Neural cell (in vitro differentiated cells): ENCODE data around the gene ZSWIM6. TPM values are rescaled to one million over a fixed set of nuclear protein-coding genes. Genes with fewer than 3 reads are reported as not detected.

Source experiments
- H2AFZ ChIP-seq: fragments of 200-600, 300-800 bp; sonication (generic), shearing (Covaris generic); 2 replicates; pipeline ENCODE4 v1.6.0; 2014; ENCODE audit warnings: low read depth, mild to moderate bottlenecking, antibody characterized with exemption, low read length, moderate library complexity
- H3F3A ChIP-seq: fragments of 200-600 bp; shearing (Covaris generic); 2 replicates; pipeline ENCODE4 v1.6.1; 2016; ENCODE audit warnings: mild to moderate bottlenecking, moderate library complexity, mixed read lengths, antibody characterized with exemption, low read length; ENCODE audit not compliant: insufficient read depth, poor library complexity, severe bottlenecking
- H3K27ac ChIP-seq: fragments of 200-600, 300-800 bp; sonication (generic), shearing (Covaris generic); 2 replicates; pipeline ENCODE4 v1.5.1; 2014; ENCODE audit warnings: mild to moderate bottlenecking, low read length, moderate library complexity
- H3K27me3 ChIP-seq: fragments of 300-800, 200-600 bp; sonication (generic), shearing (Covaris generic); 2 replicates; pipeline ENCODE4 v1.6.0; 2014; ENCODE audit warnings: mild to moderate bottlenecking, low read depth, low read length, moderate library complexity; ENCODE audit not compliant: insufficient read depth
- H3K36me3 ChIP-seq: fragments of 300-800, 200-600 bp; sonication (generic), shearing (Covaris generic); 2 replicates; pipeline ENCODE4 v1.5.1; 2014; ENCODE audit warnings: mild to moderate bottlenecking, antibody characterized with exemption, low read length, moderate library complexity; ENCODE audit not compliant: insufficient read depth
- H3K4me2 ChIP-seq: fragments of 300-800, 200-600 bp; sonication (generic), shearing (Covaris generic); 2 replicates; pipeline ENCODE4 v1.6.0; 2014; ENCODE audit warnings: mild to moderate bottlenecking, low read length
- H3K4me3 ChIP-seq: fragments of 300-800, 200-600 bp; sonication (generic), shearing (Covaris generic); 2 replicates; pipeline ENCODE4 v1.5.1; 2014; ENCODE audit warnings: mild to moderate bottlenecking, low read length, moderate library complexity
- H3K79me2 ChIP-seq: fragments of 200-600 bp; shearing (Covaris generic); replicated peaks from 2 replicates; pipeline ENCODE4 v1.6.0; 2014; ENCODE audit warnings: mild to moderate bottlenecking, low read length, moderate library complexity; ENCODE audit not compliant: insufficient read depth
- H3K9ac ChIP-seq: fragments of 300-800, 200-600 bp; sonication (generic), shearing (Covaris generic); 2 replicates; pipeline ENCODE4 v1.6.1; 2016; ENCODE audit warnings: mild to moderate bottlenecking, low read length, mixed read lengths
- H3K9me2 ChIP-seq: fragments of 200-600 bp; shearing (Covaris generic); 2 replicates; pipeline ENCODE4 v1.6.1; 2016; ENCODE audit warnings: mild to moderate bottlenecking, low read length, mixed read lengths; ENCODE audit not compliant: insufficient read depth
- H3K9me3 ChIP-seq: fragments of 200-600, 300-800 bp; sonication (generic), shearing (Covaris generic); 2 replicates; pipeline ENCODE4 v1.6.1; 2016; ENCODE audit warnings: mild to moderate bottlenecking, mixed run types, low read length, moderate library complexity, mixed read lengths
- H4K20me1 ChIP-seq: fragments of 200-600 bp; shearing (Covaris generic); 2 replicates; pipeline ENCODE4 v1.6.1; 2016; ENCODE audit warnings: mild to moderate bottlenecking, mixed run types; ENCODE audit not compliant: insufficient read depth
- EP300 ChIP-seq: fragments of 450-650 bp; conservative IDR thresholded peaks from 2 replicates; pipeline ENCODE4 v1.6.1; 2014; ENCODE audit warnings: antibody characterized with exemption, mild to moderate bottlenecking, moderate library complexity; ENCODE audit not compliant: poor library complexity, severe bottlenecking
- EZH2 ChIP-seq: fragments of 200-600, 300-800 bp; shearing (Covaris generic), sonication (generic); IDR thresholded peaks from 2 replicates; pipeline ENCODE4 v1.6.1; 2014; ENCODE audit warnings: antibody characterized with exemption, low read length, borderline replicate concordance, mild to moderate bottlenecking; ENCODE audit not compliant: insufficient read depth, poor library complexity, severe bottlenecking
- MXI1 ChIP-seq: fragments of 450-650 bp; conservative IDR thresholded peaks from 2 replicates; pipeline ENCODE4 v1.6.1; 2014; ENCODE audit warnings: antibody characterized with exemption, mild to moderate bottlenecking; ENCODE audit not compliant: poor library complexity, severe bottlenecking
- POLR2AphosphoS5 ChIP-seq: IDR thresholded peaks from 2 replicates; pipeline ENCODE4 v1.6.1; 2012
- RAD21 ChIP-seq: fragments of 450-650 bp; conservative IDR thresholded peaks from 2 replicates; pipeline ENCODE4 v1.6.1; 2014; ENCODE audit warnings: antibody characterized with exemption, mild to moderate bottlenecking, moderate library complexity
- SMC3 ChIP-seq: fragments of 450-650 bp; conservative IDR thresholded peaks from 2 replicates; pipeline ENCODE4 v1.6.1; 2014; ENCODE audit warnings: antibody characterized with exemption, mild to moderate bottlenecking, moderate library complexity; ENCODE audit not compliant: poor library complexity
- TAF1 ChIP-seq: IDR thresholded peaks from 2 replicates; pipeline ENCODE4 v1.6.1; 2012; ENCODE audit warnings: low read depth
- polyA plus RNA-seq: library from polyadenylated mRNA; depleted of rRNA; stranded (reverse); fragments of >200 nt; gene quantifications from 2 replicates; pipeline ENCODE4 v1.2.3, GENCODE V29; 2014
- TF ChIP-seq, protein P1 (sequence below): IDR thresholded peaks from 2 replicates; pipeline ENCODE4 v1.6.1; 2012; ENCODE audit warnings: borderline replicate concordance
- TF ChIP-seq, protein P2 (sequence below): fragments of 450-650 bp; IDR thresholded peaks from 2 replicates; pipeline ENCODE4 v1.5.1; 2014; ENCODE audit warnings: antibody characterized with exemption, mild to moderate bottlenecking, moderate library complexity; ENCODE audit not compliant: poor library complexity, severe bottlenecking

Gene ZSWIM6
- polyA plus RNA-seq, 1 donor from 2014 or later, result 43.6 TPM

DNA sequence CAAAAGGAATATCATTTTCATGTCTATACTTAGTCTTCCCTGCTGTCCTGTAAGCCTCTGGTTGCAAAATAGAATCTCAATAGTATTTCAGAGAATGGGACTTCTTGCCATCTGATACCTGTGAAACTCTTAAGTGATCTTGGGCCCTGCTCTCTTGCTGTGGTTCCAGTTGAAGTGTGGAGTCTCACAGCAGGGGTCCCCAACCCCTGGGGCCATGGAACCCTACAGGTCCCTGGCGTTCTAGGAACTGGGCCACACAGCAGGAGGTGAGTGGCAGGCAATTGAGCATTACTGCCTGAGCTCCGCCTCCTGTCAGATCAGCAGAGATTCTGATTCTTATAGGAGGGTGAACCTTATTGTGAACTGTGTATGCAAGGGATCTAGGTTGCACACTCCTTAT lies 65.9 kb downstream of the ZSWIM6 start:
- no peak for TF ChIP-seq SMC3
- TF ChIP-seq EP300, result no peak
- peaks cover 96% of the 10 kb centered on the region for H3K79me2 ChIP-seq
- no peak overlapping the region for H3K9ac ChIP-seq
- H3F3A ChIP-seq, result no peaks in the 10 kb centered on the region
- H3K36me3 ChIP-seq, result no peaks in the 10 kb centered on the region
- no peak overlapping the region for H3K4me2 ChIP-seq
- H3K27ac ChIP-seq, result no peak overlapping the region
- H3K27me3 ChIP-seq, result no peaks in the 10 kb centered on the region
- no peaks in the 10 kb centered on the region for H3K9me2 ChIP-seq
- no peaks in the 10 kb centered on the region for H4K20me1 ChIP-seq
- H2AFZ ChIP-seq, result no peak overlapping the region
- no peaks in the 10 kb centered on the region for H3K9me3 ChIP-seq
- H3K4me3 ChIP-seq, result no peak overlapping the region

DNA sequence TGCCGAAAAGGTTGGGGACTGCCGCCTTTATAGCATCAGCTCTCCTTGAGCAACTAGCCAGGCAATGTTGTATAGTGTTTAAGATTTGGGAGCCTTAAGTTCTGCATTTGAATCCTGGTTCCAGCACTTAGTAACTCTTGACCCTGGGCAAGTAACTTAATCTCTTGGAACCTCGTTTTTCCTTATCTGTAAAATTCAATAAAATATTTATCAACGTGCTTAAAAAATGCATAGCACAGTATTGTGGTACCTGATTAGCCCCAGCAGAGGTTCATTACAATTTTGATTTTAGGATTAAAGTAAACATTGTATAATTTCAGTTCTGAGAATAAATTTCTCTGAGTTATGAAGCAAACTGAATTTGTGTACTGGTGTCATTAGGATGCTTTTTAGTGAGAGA lies 66.4 kb downstream of the ZSWIM6 start:
- Histone ChIP-seq H3K79me2 (peaks cover 97% of the 10 kb centered on the region), H3K9me2 (no peaks in the 10 kb centered on the region)
- TF ChIP-seq SMC3 (no peak), TAF1 (no peak)

DNA sequence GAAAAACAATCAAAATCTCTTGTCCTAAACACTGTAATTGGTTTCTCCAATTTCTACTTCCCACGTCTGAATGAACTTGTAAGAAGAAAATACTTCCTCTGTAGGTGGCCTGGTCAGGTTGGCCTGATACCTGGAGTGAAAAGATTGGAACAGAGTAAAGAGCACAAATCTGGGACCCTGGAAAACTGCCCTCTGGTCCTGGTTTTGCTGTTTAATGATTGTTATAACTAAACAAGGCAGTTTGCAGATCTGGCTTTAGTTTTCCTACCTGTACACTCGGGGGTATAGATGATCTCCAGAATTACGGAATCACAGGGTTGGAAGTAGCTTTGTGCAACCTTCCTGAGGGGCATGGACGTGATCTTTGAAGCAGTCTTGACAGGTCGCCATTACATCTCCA lies 67.6 kb downstream of the ZSWIM6 start:
- Histone ChIP-seq H3K9me3 (no peaks in the 10 kb centered on the region), H3F3A (no peaks in the 10 kb centered on the region), H3K36me3 (no peaks in the 10 kb centered on the region), H3K9ac (no peak overlapping the region), H3K27me3 (no peaks in the 10 kb centered on the region), H3K79me2 (peaks cover 96% of the 10 kb centered on the region), H3K4me3 (no peak overlapping the region), H3K9me2 (no peaks in the 10 kb centered on the region), H2AFZ (no peak overlapping the region), H3K27ac (no peak overlapping the region), H3K4me2 (no peak overlapping the region), H4K20me1 (no peaks in the 10 kb centered on the region)
- TF ChIP-seq EP300 (no peak), RAD21 (no peak), EZH2 (no peak), POLR2AphosphoS5 (no peak)

More for the DNA sequence above, 66.4 kb downstream of the ZSWIM6 start:
- Histone ChIP-seq H3K4me2 (no peak overlapping the region), H3K27ac (no peak overlapping the region), H3K36me3 (no peaks in the 10 kb centered on the region), H3F3A (no peaks in the 10 kb centered on the region), H4K20me1 (no peaks in the 10 kb centered on the region), H3K9ac (no peak overlapping the region), H3K9me3 (no peaks in the 10 kb centered on the region), H3K4me3 (no peak overlapping the region), H3K27me3 (no peaks in the 10 kb centered on the region), H2AFZ (no peak overlapping the region)

DNA sequence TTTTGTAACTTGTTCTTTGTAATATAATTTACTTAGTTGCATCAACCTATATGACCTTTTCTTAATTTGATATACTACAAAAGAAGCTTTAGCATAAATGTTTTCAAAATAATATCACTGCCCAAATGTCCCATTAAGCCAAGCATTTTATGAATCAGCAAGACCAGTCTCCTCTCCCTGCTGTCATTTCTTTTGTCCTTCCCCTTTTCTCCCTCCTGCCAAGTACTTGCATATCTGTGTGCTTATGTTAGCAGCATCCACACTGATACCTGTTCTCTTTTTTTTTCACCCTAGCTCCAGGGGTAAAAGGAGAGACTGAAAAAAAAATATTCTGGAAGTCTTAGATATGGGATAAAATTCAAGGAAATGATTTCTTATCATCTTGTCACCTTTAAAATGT lies 69.7 kb downstream of the ZSWIM6 start:
- Histone ChIP-seq H3K27me3 (no peaks in the 10 kb centered on the region), H3K79me2 (peaks cover 94% of the 10 kb centered on the region), H2AFZ (no peak overlapping the region), H3K9me2 (no peaks in the 10 kb centered on the region), H3K36me3 (no peaks in the 10 kb centered on the region), H3K9me3 (no peaks in the 10 kb centered on the region), H4K20me1 (no peaks in the 10 kb centered on the region), H3K27ac (peak overlapping the region; percentile 2), H3K9ac (no peak overlapping the region), H3K4me3 (no peak overlapping the region), H3F3A (no peaks in the 10 kb centered on the region), H3K4me2 (no peak overlapping the region)
- TF ChIP-seq MXI1 (no peak), EZH2 (no peak), TAF1 (no peak), RAD21 (no peak), SMC3 (no peak), EP300 (no peak), POLR2AphosphoS5 (no peak)
- TF ChIP-seq, protein P1, sequence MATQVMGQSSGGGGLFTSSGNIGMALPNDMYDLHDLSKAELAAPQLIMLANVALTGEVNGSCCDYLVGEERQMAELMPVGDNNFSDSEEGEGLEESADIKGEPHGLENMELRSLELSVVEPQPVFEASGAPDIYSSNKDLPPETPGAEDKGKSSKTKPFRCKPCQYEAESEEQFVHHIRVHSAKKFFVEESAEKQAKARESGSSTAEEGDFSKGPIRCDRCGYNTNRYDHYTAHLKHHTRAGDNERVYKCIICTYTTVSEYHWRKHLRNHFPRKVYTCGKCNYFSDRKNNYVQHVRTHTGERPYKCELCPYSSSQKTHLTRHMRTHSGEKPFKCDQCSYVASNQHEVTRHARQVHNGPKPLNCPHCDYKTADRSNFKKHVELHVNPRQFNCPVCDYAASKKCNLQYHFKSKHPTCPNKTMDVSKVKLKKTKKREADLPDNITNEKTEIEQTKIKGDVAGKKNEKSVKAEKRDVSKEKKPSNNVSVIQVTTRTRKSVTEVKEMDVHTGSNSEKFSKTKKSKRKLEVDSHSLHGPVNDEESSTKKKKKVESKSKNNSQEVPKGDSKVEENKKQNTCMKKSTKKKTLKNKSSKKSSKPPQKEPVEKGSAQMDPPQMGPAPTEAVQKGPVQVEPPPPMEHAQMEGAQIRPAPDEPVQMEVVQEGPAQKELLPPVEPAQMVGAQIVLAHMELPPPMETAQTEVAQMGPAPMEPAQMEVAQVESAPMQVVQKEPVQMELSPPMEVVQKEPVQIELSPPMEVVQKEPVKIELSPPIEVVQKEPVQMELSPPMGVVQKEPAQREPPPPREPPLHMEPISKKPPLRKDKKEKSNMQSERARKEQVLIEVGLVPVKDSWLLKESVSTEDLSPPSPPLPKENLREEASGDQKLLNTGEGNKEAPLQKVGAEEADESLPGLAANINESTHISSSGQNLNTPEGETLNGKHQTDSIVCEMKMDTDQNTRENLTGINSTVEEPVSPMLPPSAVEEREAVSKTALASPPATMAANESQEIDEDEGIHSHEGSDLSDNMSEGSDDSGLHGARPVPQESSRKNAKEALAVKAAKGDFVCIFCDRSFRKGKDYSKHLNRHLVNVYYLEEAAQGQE, result no peak
- TF ChIP-seq, protein P2, sequence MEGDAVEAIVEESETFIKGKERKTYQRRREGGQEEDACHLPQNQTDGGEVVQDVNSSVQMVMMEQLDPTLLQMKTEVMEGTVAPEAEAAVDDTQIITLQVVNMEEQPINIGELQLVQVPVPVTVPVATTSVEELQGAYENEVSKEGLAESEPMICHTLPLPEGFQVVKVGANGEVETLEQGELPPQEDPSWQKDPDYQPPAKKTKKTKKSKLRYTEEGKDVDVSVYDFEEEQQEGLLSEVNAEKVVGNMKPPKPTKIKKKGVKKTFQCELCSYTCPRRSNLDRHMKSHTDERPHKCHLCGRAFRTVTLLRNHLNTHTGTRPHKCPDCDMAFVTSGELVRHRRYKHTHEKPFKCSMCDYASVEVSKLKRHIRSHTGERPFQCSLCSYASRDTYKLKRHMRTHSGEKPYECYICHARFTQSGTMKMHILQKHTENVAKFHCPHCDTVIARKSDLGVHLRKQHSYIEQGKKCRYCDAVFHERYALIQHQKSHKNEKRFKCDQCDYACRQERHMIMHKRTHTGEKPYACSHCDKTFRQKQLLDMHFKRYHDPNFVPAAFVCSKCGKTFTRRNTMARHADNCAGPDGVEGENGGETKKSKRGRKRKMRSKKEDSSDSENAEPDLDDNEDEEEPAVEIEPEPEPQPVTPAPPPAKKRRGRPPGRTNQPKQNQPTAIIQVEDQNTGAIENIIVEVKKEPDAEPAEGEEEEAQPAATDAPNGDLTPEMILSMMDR, result no peak
